Nephron (organoid): ENCODE results near the gene CDK11A.
A peak's percentile ranks its signal among the peaks of the same experiment; 100 is the strongest.
"Not testable (repeated sequence)": the region's sequence is repeated elsewhere in the genome, so short reads cannot be mapped to it uniquely, and the experiment has no call there.

Source experiments
- H3K27ac Mint-ChIP-seq, 3 experiments: 2 replicates each; pipeline ENCODE4 v1.8.0; 2020; ENCODE audit warnings: mixed read lengths in 3 of 3, mild to moderate bottlenecking in 2 of 3, moderate library complexity in 1 of 3
- H3K27me3 Mint-ChIP-seq: 2 replicates; pipeline ENCODE4 v1.8.0; 2021; ENCODE audit warnings: low read depth, mild to moderate bottlenecking, moderate library complexity, mixed read lengths
- H3K36me3 Mint-ChIP-seq: 2 replicates; pipeline ENCODE4 v1.8.0; 2020; ENCODE audit warnings: low read depth, mixed read lengths
- H3K4me1 Mint-ChIP-seq: 2 replicates; pipeline ENCODE4 v1.8.0; 2020; ENCODE audit warnings: mixed read lengths
- H3K4me3 Mint-ChIP-seq, 3 experiments: 2 replicates each; pipeline ENCODE4 v1.8.0; 2020; ENCODE audit warnings: mild to moderate bottlenecking in 3 of 3, mixed read lengths in 3 of 3, moderate library complexity in 2 of 3
- H3K9me3 Mint-ChIP-seq: 2 replicates; pipeline ENCODE4 v1.8.0; 2020; ENCODE audit warnings: mixed read lengths
- CTCF ChIP-seq, 3 experiments: fragments of 200-600 bp; sonication (generic); IDR thresholded peaks; one replicate each; pipeline ENCODE4 v1.5.0; 2021; ENCODE audit warnings: antibody characterized with exemption in 3 of 3; ENCODE audit not compliant: unreplicated experiment in 3 of 3

The CDK11A gene

GRCh38 chr1:1732381-1732780, 8.2 kb upstream of the CDK11A start:
- TF ChIP-seq CTCF (IDR thresholded peaks at IDR 0.05; ENCODE audit: unreplicated experiment in 3 of 3): no peak
- Mint-ChIP-seq H3K27ac (no peak overlapping the region), H3K27me3 (no peaks in the 10 kb centered on the region), H3K36me3 (peaks cover 32% of the 10 kb centered on the region), H3K4me3 (no peak overlapping the region), H3K4me1 (no peaks in the 10 kb centered on the region), H3K9me3 (no peaks in the 10 kb centered on the region)

- Mint-ChIP-seq H3K27me3 (no peaks in the 10 kb centered on the region), H3K9me3 (no peaks in the 10 kb centered on the region), H3K36me3 (peaks cover 35% of the 10 kb centered on the region), H3K4me3 (no peak overlapping the region), H3K4me1 (no peaks in the 10 kb centered on the region), H3K27ac (no peak overlapping the region)
- no peak for TF ChIP-seq CTCF (IDR thresholded peaks at IDR 0.05; ENCODE audit: unreplicated experiment in 3 of 3)
Measured at GRCh38 chr1:1730870-1731269, 6.7 kb upstream of the CDK11A start.

GRCh38 chr1:1730230-1730629, 6.1 kb upstream of the CDK11A start:
- not testable (repeated sequence) for H3K4me3 Mint-ChIP-seq, H3K9me3 Mint-ChIP-seq, H3K27ac Mint-ChIP-seq, H3K4me1 Mint-ChIP-seq, H3K27me3 Mint-ChIP-seq
- H3K36me3 Mint-ChIP-seq: peaks cover 29% of the 10 kb centered on the region

GRCh38 chr1:1729116-1729816, 5.1 kb upstream of the CDK11A start:
- H3K27me3 Mint-ChIP-seq, H3K4me3 Mint-ChIP-seq, H3K27ac Mint-ChIP-seq, H3K4me1 Mint-ChIP-seq, H3K9me3 Mint-ChIP-seq: not testable (repeated sequence)
- H3K36me3 Mint-ChIP-seq: peaks cover 27% of the 10 kb centered on the region

GRCh38 chr1:1728308-1729005, 4.3 kb upstream of the CDK11A start:
- H3K27me3 Mint-ChIP-seq, H3K4me1 Mint-ChIP-seq, H3K4me3 Mint-ChIP-seq, H3K9me3 Mint-ChIP-seq, H3K27ac Mint-ChIP-seq: not testable (repeated sequence)
- H3K36me3 Mint-ChIP-seq: peaks cover 24% of the 10 kb centered on the region

GRCh38 chr1:1727131-1727651, 3.0 kb upstream of the CDK11A start:
- not testable (repeated sequence) for H3K4me1 Mint-ChIP-seq, H3K27me3 Mint-ChIP-seq, H3K9me3 Mint-ChIP-seq
- Mint-ChIP-seq H3K4me3 (peak overlapping the region; percentile 38 to 64 (median 50)), H3K36me3 (peaks cover 20% of the 10 kb centered on the region), H3K27ac (peak overlapping the region; percentile 54 to 83 (median 78))

GRCh38 chr1:1726088-1726487, 1.9 kb upstream of the CDK11A start:
- H3K9me3 Mint-ChIP-seq, H3K4me1 Mint-ChIP-seq, H3K27me3 Mint-ChIP-seq: not testable (repeated sequence)
- peak overlapping the region in 1 of 3 experiments; percentile 46 for H3K27ac Mint-ChIP-seq
- peaks cover 17% of the 10 kb centered on the region for H3K36me3 Mint-ChIP-seq
- peak overlapping the region; percentile 58 to 73 (median 72) for H3K4me3 Mint-ChIP-seq

- no peak for TF ChIP-seq CTCF (IDR thresholded peaks at IDR 0.05; ENCODE audit: unreplicated experiment in 3 of 3)
- H3K27ac Mint-ChIP-seq: peak overlapping the region in 1 of 3 experiments; percentile 20
- H3K36me3 Mint-ChIP-seq: peaks cover 29% of the 10 kb centered on the region
- peaks cover 7% of the 10 kb centered on the region for H3K4me1 Mint-ChIP-seq
- H3K4me3 Mint-ChIP-seq: peak overlapping the region in 2 of 3 experiments; percentile 25 to 41
- H3K9me3 Mint-ChIP-seq: no peaks in the 10 kb centered on the region
- H3K27me3 Mint-ChIP-seq: no peaks in the 10 kb centered on the region
Measured at GRCh38 chr1:1721201-1721600, 3.0 kb downstream of the CDK11A start.

- not testable (repeated sequence) for H3K4me1 Mint-ChIP-seq, H3K27ac Mint-ChIP-seq, H3K9me3 Mint-ChIP-seq, H3K4me3 Mint-ChIP-seq, H3K27me3 Mint-ChIP-seq
- H3K36me3 Mint-ChIP-seq: peaks cover 28% of the 10 kb centered on the region
Measured at GRCh38 chr1:1715109-1715883, 8.9 kb downstream of the CDK11A start.

GRCh38 chr1:1707897-1708296, 16.3 kb downstream of the CDK11A start:
- H3K9me3 Mint-ChIP-seq, H3K27ac Mint-ChIP-seq, H3K36me3 Mint-ChIP-seq, H3K4me3 Mint-ChIP-seq, H3K27me3 Mint-ChIP-seq, H3K4me1 Mint-ChIP-seq: not testable (repeated sequence)

- H3K4me3 Mint-ChIP-seq, H3K9me3 Mint-ChIP-seq, H3K4me1 Mint-ChIP-seq, H3K27me3 Mint-ChIP-seq, H3K27ac Mint-ChIP-seq, H3K36me3 Mint-ChIP-seq: not testable (repeated sequence)
Measured at GRCh38 chr1:1707241-1707640, 16.9 kb downstream of the CDK11A start.
